PC-3 (cell line): ENCODE measurements around the gene C16orf74.

Experiments
- CTCF ChIP-seq: fragments of 300-600 bp; sonication (generic); conservative IDR thresholded peaks from 2 replicates; pipeline ENCODE4 v1.5.1; 2017; ENCODE audit warnings: antibody characterized with exemption, low read depth, mild to moderate bottlenecking, low read length
- EZH2phosphoT487 ChIP-seq: fragments of 300-600 bp; sonication (generic); IDR thresholded peaks from 2 replicates; pipeline ENCODE4 v1.6.1; 2018; ENCODE audit warnings: mild to moderate bottlenecking, antibody characterized with exemption, low read length, borderline replicate concordance

GRCh38 chr16:85667261-85667660 is 83.6 kb downstream of the C16orf74 start:
- TF ChIP-seq CTCF, result no peak
- no peak for TF ChIP-seq EZH2phosphoT487
